GM12891 (cell line): Measurements from ENCODE around the gene DALRD3.

Source experiments
- DNase-seq: peaks from one replicate; pipeline ENCODE4 v3.0.0; 2011; ENCODE audit warnings: low spot score; ENCODE audit not compliant: insufficient read length
- FAIRE-seq: peaks from 2 replicates; lab custom pipeline; 2011; peaks lifted over from hg19 to GRCh38; lab: Jason Lieb, UNC
- PAX5 ChIP-seq: IDR thresholded peaks from 2 replicates; pipeline ENCODE4 v1.6.1; 2011; ENCODE audit warnings: low read length, moderate library complexity, mild to moderate bottlenecking; ENCODE audit not compliant: insufficient read depth, severe bottlenecking
- POLR2A ChIP-seq: IDR thresholded peaks from 2 replicates; pipeline ENCODE4 v1.6.1; 2011; ENCODE audit warnings: low read depth, low read length, control low read depth
- POLR2AphosphoS5 ChIP-seq: IDR thresholded peaks from 2 replicates; pipeline ENCODE4 v1.6.1; 2011; ENCODE audit warnings: low read depth, low read length, control low read depth
- POU2F2 ChIP-seq: IDR thresholded peaks from 2 replicates; pipeline ENCODE4 v1.6.1; 2011; ENCODE audit warnings: low read depth, mild to moderate bottlenecking, control low read depth, low read length, moderate library complexity
- SPI1 ChIP-seq: IDR thresholded peaks from 2 replicates; pipeline ENCODE4 v1.6.1; 2011; ENCODE audit warnings: low read depth, low read length, control low read depth
- TAF1 ChIP-seq: IDR thresholded peaks from 2 replicates; pipeline ENCODE4 v1.6.1; 2011; ENCODE audit warnings: low read depth, low read length, control low read depth

Gene DALRD3

GRCh38 chr3:49021813-49022687, 3.7 kb upstream of the DALRD3 start, which contains the start of gene NDUFAF3:
NDUFAF3 (plus strand) TSS chr3:49022121; CDS start chr3:49022145, 24 bp downstream.
- no peak for TF ChIP-seq SPI1
- TF ChIP-seq TAF1 = peak; percentile 86
- peak; percentile 35 for TF ChIP-seq PAX5
- TF ChIP-seq POU2F2 = peak; percentile 58; the same call in 1 of the 2 replicates
- peak; percentile 94 for TF ChIP-seq POLR2AphosphoS5
- TF ChIP-seq POLR2A = peak; percentile 95
- FAIRE-seq = peak; percentile 98

GRCh38 chr3:49021213-49021812, 2.9 kb upstream of the DALRD3 start:
- no peak for FAIRE-seq
- DNase-seq = peak; percentile 89
- TF ChIP-seq PAX5 (no peak), POU2F2 (peak; percentile 94), SPI1 (no peak), POLR2AphosphoS5 (peak; percentile 100), POLR2A (peak; percentile 99), TAF1 (peak; percentile 94)

More at GRCh38 chr3:49021813-49022687, 3.7 kb upstream of the DALRD3 start, which contains the start of gene NDUFAF3:
- peak; percentile 88 for DNase-seq

GRCh38 chr3:49020330-49021212, 2.2 kb upstream of the DALRD3 start:
- peak; percentile 80 for FAIRE-seq
- TF ChIP-seq TAF1 = peak; percentile 53; the same call in 1 of the 2 replicates
- TF ChIP-seq PAX5 = no peak
- no peak; the same call in 1 of the 2 replicates for TF ChIP-seq POU2F2
- peak; percentile 64 for TF ChIP-seq POLR2A
- peak; percentile 76 for TF ChIP-seq SPI1
- TF ChIP-seq POLR2AphosphoS5 = peak; percentile 65; the same call in 1 of the 2 replicates
- peak; percentile 42 for DNase-seq

- FAIRE-seq = no peak
- DNase-seq = no peak
Measured at GRCh38 chr3:49019941-49020329, 1.6 kb upstream of the DALRD3 start.

GRCh38 chr3:49018707-49019006, 277 bp upstream of the DALRD3 start:
- FAIRE-seq = no peak
- TF ChIP-seq PAX5 = no peak
- TF ChIP-seq POLR2AphosphoS5 = no peak
- TF ChIP-seq POLR2A = no peak; the same call in 1 of the 2 replicates
- no peak for TF ChIP-seq POU2F2
- no peak for TF ChIP-seq TAF1
- TF ChIP-seq SPI1 = no peak
- DNase-seq = no peak

More at GRCh38 chr3:49019941-49020329, 1.6 kb upstream of the DALRD3 start:
- TF ChIP-seq TAF1 = no peak
- peak; percentile 47; the same call in 1 of the 2 replicates for TF ChIP-seq POLR2A
- peak; percentile 20; the same call in 1 of the 2 replicates for TF ChIP-seq POLR2AphosphoS5

- no peak for FAIRE-seq
Measured at GRCh38 chr3:49017229-49017970, 980 bp downstream of the DALRD3 start.

GRCh38 chr3:49016414-49017228, 1.8 kb downstream of the DALRD3 start:
- DNase-seq = no peak
- no peak for TF ChIP-seq TAF1
- TF ChIP-seq POLR2AphosphoS5 = peak; percentile 66; the same call in 1 of the 2 replicates
- TF ChIP-seq SPI1 = no peak
- TF ChIP-seq PAX5 = no peak
- TF ChIP-seq POLR2A = no peak; the same call in none of the 2 replicates
- no peak for FAIRE-seq

More at GRCh38 chr3:49017229-49017970, 980 bp downstream of the DALRD3 start:
- DNase-seq = no peak
- TF ChIP-seq POLR2A (no peak; the same call in 1 of the 2 replicates), PAX5 (no peak), SPI1 (no peak), TAF1 (no peak), POU2F2 (peak; percentile 17; the same call in 1 of the 2 replicates)
